HG03139 (cell line): ENCODE results near the gene CDC26.
"Not testable (repeated sequence)": the region's sequence is repeated elsewhere in the genome, so short reads cannot be mapped to it uniquely, and the experiment has no call there.

Experiments used
- ATAC-seq: cut with Tn5 transposase; IDR thresholded peaks from one replicate; pipeline ENCODE4 v1.9.1; 2021; ENCODE audit not compliant: unreplicated experiment

The CDC26 gene

DNA sequence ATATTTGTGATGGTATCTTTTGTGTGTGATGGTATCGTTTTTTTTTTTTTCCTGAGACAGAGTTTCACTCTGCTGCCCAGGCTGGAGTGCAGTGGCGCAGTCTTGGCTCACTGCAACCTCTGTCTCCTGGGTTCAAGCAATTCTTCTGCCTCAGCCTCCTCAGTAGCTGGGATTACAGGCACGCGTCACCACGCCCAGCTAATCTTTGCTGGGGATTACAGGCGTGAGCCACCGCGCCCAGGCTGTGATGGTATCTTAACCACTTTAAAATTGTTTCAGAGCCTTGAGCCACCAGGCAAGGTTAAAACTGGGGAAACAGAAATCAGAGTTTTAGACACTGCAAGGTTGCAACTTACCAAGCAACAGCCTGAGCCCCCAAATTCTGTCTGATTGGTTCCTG is 20.9 kb upstream of the CDC26 start:
- not testable (repeated sequence) for ATAC-seq

DNA sequence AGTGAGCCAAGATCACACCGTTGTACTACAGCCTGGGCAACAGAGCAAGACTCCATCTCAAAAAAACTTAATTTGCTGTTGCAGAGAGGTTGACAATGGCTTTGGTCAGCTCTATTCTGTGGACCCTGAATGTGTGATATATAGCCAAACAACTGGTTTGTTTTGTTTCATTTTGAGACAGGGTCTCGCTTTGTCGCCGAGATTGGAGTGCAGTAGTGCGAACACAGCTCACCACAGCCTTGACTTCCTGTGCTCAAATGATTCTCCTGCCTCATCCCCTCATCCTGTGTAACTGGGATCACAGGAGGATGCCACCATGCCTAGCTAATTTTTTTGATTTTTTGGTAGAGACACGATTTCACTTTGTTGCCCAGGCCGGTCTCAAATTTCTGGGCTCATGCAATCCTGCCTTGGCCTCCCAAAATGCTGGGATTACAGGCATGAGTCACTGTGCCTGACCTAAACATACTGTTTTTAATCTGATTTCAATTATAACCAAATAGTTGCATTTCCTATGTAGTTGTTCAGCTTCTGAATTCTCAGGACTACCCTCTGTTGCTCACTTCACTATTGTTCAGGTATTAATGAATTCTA is 18.0 kb upstream of the CDC26 start:
- no peak for ATAC-seq

DNA sequence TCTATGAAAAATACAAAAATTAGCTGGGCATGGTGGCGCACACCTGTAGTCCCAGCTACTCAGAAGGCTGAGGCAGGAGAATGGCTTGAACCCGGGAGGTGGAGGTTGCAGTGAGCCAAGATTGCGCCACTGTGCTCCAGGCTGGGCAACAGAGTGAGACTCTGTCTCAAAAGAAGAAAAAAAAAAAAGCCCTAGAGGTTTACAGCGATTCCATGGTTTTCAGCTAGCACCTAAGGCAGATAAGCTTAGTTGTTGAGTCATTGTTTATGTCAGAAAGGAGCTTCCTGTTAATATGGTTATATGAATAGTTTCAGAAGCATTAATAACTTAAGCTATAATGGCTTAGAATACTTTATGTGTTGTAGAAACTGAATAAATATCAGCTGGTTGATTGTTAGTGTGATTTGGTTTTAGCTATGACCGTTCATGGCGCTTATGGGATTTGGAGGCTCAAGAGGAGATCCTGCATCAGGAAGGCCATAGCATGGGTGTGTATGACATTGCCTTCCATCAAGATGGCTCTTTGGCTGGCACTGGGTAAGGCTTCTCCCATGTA is 14.8 kb upstream of the CDC26 start:
- no peak for ATAC-seq

DNA sequence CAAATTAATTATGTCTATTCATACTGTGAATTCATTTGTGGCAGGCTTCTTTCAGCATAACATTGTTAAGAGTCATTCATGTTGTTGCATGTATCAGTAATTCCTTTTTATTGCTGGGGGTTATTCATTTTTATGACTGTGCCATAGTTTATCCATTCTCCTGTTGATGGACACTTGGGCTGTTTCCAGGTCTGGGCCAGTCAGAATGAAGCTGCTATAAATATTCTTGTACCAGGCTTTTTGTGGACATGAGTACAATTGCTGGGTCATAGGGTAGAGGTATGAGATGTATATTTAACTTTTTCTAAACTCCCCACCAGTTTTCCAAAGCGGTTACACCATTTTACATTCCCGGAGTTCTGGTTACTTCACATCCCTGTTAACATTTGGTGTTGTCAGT is 13.7 kb upstream of the CDC26 start:
- no peak for ATAC-seq

DNA sequence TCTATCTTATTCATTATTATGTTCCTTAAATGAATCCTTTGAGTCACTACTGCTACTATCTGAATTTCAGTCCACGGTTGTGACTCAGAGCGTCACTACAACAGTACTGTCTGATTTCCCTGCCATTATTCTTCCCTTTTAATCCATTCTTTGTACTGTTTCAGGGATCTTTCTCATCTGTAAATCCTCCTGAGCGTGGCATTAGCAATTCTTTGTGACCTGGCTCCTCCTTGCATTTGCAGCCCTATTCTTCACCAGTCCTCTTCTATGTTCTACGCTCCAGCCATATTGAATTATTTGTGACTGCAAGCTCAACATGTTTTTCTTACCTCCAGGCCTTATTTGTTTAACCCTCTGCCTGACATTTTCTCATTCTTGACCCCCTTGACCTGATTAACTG is 6.0 kb upstream of the CDC26 start:
- ATAC-seq = no peak

DNA sequence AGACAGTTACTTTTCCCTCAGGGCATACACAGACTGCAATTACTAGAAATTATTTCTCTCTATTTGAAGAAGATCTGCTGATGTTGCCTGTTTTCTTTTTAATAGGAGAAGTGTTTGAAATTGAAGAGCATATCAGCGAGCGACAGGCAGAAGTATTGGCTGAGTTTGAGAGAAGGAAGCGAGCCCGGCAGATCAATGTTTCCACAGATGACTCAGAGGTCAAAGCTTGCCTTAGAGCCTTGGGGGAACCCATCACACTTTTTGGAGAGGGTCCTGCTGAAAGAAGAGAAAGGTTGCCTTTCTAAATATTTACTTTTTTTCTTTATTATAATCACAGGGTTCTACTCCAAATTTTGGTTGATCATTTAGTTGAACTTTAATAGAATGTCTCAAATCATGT is 3.5 kb upstream of the CDC26 start:
- ATAC-seq = no peak

DNA sequence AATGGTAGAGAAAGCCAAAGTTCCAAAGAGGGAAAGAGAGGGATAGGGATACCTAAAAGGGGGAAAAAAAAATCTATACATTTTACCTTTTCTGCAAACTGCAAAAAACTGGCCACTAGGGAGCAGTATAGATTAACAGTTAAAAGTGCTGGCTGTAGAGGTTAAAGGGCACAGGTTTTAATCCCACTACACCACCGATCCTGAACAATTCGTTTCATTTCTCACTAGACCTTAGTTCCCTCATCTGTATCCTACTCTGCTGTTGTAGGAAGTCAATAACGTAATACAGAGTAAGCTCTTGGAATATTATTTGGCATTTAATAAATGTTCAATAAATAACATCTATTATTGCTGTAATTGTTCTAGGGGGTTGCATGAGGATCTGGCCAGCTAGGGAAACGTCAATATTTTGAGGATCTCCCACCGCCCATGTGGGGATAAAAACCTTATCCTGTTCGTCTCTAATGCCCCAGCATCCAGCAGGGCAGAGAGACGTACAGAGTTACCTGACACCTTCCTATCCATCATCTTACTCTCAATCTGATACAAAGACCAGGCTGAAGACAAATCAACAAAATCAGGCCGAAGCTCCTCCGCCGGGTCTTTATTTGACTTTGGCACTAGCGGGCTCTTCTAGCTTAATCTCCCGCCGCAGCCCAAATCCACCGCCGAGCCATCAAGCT is 757 bp downstream of the CDC26 start:
- ATAC-seq = peak; percentile 2

DNA sequence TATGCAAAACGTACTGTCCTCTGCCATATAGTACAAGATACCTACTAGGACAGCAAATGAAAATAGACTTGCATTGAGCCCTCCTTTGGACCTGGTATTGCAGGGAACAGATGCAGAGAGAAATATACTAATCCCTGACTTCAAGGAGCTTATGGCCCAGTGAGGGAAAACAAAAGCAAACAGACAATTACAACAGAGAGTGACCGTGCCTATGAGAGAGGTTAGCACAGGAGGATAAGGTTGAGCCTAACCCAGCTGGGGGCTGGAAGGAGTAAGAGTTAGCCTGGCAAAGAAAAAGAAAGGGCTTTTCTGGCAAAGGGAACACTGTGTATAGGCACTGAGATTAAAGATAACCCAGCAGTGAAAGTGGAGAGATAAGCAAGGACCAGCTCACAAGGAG is 5.5 kb downstream of the CDC26 start:
- no peak for ATAC-seq

DNA sequence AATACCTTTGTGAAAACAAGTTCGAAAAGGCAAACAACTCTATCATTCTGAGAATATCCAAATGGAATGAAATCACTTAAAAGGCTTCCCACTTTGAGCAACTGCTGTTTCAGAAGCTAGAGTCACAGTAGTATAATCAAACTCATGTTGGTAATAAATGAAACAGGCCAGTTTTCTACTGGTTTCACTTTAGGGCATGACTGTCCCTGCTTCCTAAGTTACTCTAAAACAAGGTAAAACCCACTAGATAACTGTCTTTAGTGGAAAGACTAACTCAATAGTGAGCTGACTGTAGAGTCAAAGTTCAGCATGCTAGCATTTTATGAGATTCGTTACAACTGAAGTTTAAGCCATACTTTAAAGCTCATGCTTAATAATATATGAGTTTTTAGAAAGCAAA is 6.0 kb downstream of the CDC26 start:
- no peak for ATAC-seq

DNA sequence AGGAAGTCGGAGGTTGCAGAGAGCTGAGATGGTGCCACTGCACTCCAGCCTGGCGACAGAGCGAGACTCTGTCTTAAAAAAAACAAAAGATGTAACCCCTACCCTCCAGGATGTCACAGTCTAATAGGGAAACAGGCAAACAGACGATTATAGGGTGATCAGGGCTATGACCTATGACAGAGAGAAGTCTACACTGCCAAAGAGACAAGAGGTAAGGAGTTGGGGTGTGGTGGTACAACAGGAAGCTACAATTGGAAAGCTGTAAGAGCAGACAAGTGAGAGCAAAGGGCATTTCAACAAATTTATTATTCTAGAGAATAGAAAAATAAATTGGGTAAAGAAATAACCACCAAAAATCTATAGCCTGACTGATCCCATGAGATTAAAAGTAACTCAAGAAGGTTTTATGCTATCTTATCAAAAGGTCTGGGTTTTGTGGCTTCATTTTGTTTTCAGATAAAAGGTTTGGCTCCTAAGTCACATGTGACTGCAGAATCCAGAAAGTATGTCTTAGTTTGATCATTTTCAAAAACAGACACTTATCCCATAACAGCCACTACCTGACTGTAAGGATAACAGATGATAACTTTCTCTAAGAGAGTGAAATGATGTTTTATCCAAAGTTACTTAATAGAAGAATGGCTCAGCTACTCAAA is 7.3 kb downstream of the CDC26 start:
- no peak for ATAC-seq

DNA sequence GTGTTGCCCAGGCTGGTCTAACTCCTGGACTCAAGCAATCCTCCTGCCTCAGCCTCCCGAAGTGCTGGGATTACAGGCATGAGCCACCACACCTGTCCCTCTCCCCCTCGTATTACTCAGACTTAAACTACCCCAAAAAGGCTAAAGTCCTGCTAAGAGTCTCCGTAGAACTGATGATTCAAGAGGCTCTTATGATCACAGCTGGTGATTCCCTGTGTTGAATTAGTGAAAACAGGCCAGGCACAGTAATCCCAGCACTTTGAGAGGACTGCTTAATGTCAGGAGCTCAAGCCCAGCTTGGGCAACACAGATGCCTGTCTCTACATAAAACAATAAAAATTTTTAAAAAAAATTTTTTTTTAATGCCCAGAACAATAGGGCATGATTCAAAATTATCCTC is 9.2 kb downstream of the CDC26 start:
- ATAC-seq = no peak

DNA sequence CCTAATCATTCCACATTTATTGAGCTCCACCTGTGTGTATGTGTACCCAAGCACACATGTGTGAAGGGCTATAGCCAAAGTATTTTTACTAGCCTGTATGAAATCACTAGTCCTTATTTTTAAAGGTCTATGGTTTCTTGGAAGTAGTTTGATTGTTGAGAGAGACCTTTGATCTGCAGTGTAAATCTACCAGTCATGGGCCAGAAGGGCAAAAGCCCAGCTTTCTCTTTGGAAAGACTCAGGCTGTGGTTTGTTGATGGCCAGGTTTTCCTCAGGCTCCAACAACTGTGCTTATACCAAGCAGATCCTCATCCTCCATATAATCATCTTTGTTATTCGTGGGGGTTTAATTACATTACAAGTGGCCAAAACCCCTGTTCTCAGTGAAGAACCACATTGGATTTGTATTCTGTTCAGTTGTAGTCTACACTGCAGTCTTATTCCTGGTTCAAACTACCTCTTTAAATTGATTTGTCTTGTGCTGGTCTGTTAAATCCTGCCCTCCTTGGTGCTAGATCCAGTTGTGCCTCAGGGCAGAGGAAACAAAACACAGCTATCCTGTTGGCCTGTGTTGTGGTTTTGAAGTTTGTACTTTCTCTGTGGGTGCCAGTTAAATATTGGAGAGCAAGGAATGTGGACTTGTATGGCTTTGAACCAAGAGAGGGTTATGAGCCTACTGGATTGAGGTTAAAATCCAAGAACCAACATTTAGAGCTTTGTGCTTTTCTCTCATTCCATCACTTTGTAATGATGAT is 13.3 kb downstream of the CDC26 start:
- no peak for ATAC-seq

DNA sequence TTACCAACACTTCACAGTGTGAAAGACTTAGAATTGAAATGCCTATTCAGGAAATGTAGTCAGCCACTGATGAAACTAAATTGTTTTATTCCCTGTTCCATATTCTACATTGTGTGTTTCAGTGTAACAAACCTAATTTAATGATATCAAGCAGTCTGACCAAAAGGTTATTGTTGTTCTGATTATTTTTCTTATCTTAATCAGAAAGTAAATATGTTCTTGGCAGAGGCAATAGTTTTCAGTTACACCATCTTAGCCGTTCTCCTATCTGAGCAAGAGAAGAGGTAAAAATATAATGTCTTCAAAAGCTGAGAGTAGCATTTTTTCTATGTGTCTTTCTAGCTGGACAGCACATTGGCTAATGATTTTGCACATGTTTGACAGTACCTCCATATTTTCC is 17.1 kb downstream of the CDC26 start:
- ATAC-seq = no peak

DNA sequence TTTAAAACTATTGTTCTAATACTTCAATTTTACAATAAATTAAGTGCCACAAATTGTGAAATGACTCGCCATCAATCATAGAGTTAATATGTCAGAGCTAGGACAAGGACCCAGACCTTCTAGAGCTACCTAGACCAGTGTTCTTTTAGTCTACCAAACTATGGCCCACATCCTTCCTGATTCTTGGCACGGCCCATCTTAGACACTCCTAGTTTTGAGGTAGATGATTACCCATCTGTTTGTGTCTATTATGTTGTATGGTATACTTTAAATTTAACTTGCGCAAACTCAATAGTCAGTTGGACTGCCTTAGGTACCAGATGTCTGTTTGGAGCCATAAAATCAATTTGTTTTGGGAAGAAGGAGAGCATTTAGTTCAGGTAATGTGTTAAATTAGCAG is 17.5 kb downstream of the CDC26 start:
- no peak for ATAC-seq

DNA sequence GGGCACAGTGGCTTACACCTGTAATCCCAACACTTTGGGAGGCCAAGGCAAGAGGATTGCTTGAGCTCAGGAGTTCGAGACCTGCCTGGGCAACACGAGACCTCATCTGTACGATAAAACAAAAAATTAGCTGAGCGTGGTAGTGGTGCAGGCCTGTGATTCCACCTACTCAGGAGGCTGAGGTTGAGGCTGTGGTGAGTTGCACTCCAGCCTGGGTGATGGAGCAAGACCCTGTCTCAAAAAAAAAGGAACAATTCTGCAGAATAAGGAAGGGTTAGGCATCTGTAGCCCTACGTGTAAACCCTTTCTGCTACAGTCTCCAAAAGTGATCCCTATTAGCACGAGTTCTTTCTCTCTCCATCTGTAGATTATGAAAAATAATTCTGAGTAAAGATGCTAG is 19.9 kb downstream of the CDC26 start:
- ATAC-seq = no peak

DNA sequence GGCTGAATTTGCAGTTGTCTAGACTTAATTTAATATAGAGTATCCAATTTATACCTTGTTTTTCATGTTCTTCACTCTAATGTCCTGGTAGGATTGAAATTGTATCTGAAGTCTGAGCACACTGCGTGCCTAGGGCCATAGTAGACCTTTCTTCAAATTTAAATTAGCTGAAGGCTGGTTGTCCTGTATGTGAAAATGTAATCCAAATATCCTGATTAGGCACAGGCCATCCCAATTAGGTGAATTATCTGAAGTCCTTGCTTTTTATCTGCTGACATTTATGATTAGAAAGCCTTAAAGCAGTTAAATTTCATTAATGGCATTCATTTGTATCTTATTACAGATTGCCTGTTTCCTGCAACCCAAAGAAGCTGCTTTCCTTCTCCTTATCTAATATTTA is 20.4 kb downstream of the CDC26 start:
- no peak for ATAC-seq

DNA sequence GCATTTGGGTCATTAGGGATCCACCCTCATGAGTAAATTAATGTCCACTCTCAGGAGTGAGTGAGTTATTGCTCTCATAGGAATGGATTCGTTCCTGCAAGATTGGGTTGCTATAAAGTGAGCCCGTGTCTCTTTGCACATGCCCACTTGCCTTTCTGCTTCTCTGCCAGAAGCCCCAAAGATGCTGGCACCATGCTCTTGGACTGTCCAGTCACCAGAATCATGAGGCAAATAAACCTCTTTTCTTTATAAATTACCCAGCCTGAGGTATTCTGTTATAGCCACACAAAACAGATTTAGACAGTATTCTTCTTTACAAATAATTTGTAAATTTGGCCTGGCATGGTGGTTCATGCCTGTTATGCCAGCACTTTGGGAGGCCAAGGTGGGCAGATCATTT is 24.6 kb downstream of the CDC26 start:
- ATAC-seq = no peak

DNA sequence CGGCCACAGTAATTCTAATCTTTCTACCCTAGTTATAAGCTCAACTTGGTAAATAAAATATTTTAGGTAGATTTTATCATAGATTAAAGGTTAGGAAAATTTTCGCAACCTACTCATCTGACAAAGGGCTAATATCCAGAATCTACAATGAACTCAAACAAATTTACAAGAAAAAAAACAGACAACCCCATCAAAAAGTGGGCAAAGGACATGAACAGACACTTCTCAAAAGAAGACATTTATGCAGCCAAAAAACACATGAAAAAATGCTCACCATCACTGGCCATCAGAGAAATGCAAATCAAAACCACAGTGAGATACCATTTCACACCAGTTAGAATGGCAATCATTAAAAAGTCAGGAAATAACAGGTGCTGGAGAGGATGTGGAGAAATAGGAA is 25.7 kb downstream of the CDC26 start:
- ATAC-seq = not testable (repeated sequence)

DNA sequence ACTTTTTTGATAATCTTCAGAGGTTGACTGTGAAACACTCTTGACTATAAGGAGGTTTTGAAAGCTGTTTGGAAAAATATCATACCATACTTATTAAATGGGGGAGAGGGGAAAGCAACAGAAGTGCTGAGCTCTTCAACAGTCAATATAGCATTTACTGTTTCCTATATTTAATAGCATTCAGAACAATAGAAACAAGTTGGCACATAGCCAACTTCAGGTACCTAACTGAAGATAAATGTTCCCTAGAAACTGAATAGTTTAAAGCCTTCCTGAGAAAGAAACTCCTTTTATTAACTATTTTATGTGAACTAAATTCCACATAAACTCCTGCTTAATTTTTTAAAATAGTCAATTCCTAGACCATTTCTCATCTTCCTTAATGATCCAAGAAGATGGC is 27.7 kb downstream of the CDC26 start:
- ATAC-seq = no peak

DNA sequence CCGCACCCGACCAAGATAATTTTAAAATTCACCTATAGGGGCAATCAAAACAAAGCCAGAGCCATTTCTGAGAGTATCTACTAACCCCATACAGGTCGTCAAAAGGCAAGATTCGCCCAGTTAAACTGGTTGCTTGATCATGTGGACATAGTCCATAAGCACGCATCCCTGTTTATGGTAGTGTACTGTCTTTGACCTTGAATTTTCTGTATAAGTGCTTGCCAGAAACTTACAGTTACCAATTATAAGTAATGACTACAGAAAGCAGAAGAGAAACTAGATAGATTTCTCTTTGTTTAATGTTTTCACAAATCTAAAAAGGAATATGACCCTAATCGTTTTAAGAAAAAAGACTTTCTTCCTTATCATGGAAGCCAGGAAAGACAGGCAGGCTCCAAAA is 28.4 kb downstream of the CDC26 start:
- no peak for ATAC-seq

DNA sequence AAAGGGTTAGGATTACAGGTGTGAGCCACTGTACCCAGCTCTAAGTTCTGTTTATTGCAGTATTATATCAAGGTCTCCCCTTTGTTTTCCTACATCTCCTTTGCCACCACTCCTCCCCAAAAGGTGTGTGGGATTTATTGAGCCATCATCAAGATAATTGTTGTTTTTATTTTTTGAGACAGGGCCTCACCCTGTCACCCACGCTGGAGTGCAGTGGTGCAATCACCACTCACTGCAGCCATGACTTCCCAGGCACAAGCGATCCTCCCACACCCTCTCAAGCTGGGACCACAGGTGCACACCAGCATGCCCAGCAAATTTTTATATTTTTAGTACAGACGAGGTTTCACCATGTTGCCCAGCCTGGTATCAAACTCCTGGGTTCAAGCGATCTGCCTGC is 29.5 kb downstream of the CDC26 start:
- no peak for ATAC-seq

DNA sequence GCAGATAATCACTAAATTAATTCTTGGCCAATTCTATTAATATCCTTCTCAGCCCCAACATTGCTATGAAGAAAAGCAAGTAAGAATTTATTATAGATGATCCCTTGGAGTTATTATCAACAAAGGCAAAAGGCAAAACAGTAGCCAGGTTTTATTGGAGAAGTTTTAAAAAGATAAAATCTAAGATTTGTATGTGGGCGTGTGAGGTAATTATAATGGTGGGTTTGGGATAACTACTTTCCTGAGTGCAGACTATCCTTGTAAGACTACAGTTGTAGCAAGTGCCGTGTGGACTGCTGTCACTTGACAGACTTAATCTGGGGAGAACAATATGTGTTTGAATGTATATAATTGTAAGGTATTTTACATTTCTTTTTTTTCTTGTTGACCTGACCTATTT is 30.8 kb downstream of the CDC26 start:
- ATAC-seq = no peak
